HG03135 (cell line): Measurements from ENCODE around the gene NOC2L.

Experiments
- ATAC-seq: cut with Tn5 transposase; IDR thresholded peaks from one replicate; pipeline ENCODE4 v1.9.1; 2021; ENCODE audit warnings: mild to moderate bottlenecking, moderate library complexity; ENCODE audit not compliant: unreplicated experiment

Gene NOC2L

DNA sequence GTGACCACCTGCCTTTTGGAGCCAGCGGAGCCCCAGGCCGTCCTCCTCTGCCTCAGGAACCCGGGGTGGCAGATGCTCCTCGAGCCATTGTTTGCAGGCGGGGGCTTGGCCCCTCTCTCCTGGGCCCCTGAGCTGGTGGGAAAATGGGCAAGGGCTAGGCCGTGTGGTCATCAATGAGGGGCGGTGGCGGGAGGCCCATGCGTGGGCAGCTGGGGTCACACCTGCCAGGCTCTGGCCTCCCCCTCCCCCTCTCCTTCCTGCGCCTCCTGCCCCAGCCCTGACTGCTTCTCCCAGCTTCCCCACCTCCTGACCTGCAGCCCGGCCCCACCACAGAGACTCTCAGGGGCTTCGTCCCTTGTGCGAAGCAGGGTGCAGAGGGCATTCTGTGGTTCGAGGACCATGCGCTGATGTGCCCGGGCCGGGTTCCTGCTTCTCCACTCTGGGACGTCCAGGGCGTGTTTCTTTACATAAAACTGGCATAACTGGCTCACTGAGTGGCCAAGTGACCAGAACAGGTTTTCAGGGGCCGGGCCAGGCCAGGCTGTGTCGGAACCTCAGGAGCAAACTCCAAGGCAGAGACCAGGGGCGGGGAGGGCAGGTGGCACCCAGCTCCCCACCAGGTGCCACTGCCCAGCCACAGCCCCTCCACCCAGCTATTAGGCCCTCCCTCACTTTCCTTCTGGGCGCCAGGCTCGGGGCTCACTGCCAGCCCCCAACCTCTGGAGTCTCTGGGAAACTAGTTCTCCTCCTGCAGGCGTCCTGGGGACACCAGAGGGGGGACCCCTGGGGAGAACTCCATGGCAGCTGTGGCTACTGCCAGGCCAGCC, 26.1 kb downstream of the NOC2L start:
- ATAC-seq = no peak

DNA sequence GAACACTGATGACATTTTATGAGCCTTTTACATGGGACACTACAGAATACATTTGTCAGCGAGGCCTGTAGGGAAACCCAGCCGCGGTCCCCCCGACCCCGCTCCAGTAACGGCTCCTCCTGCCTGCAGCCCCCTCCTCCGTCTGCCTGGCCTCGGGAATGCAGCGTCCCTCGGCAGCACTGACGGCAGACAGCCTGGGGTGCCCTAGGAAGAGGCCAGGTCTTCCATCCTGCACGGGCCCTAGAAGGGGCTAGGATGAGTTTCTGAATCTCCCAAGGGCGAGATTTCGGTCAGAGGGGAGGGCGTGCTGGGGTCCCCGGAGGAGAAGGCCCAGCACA, 26.9 kb downstream of the NOC2L start:
- no peak for ATAC-seq

DNA sequence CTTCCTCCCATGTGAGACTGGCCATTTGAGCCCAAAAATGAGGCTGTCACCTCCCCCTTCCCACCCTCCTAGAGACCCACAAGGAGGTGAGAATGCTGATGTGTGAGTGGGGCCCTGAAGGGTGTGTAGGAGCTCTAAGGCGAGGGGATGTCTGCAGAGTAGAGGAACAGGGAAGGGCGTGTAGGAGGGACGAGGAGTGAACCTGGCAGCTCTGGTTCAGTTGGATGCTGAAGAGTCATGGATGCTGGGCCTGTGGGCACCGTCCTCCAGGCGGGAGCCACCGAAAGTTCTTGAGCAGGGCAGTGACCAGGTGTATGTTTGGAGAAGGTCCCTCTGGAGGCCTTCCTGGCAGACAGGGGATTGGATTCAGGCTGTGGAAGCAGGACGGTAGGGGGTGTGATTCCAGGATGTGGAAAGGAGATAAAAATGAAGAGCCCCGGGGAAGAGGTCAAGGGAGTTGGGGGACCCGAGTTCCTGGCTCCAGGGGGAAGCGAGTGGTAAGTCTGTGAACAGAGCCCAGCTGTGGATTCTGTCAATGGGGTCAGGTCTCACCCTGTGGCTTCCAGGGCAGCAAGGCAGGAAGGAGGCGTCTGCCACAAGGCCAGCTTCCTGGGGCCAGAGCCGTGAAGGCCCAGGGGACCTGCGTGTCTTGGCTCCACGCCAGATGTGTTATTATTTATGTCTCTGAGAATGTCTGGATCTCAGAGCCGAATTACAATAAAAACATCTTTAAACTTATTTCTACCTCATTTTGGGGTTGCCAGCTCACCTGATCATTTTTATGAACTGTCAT, 27.5 kb downstream of the NOC2L start:
- ATAC-seq = no peak

GRCh38 chr1:930633-931138, 28.4 kb downstream of the NOC2L start:
- ATAC-seq = no peak

DNA sequence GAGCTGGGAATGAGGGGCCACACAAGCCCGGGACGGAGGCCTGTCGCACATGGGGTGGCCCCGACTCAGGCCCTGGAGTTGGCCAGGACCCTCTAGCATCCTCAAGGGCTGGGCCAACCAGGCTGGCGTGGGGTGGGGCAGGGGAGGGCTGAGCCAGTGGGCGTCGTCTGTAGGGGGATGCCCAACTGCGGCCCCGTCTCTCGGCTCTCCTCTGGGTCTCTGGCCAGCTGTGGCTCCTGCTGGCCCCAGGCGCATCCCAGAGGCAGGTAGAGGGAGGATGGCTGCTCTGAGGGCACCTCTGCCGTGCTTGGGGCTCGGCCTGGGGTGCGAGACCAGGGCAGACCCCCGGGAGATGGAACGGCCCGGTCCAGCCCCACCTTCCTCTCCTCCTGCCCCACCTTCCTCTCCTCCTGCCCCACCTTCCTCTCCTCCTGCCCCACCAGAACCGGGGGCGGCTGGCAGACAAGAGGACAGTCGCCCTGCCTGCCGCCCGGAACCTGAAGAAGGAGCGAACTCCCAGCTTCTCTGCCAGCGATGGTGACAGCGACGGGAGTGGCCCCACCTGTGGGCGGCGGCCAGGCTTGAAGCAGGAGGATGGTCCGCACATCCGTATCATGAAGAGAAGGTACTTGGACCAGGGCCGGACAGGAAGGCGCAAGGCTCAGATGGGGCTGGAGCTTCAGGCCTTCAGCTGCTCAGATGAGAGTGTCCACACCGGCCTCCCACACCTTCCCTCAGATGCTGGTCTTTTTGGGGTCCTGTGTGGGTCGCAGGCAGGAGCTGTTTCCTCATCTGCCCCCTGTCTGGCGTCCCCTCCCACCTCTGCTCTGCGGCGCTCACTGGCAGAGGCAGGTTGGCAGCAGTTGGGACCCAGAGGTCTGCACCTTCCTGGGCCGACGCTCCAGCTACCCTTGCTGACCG, 29.1 kb downstream of the NOC2L start:
- ATAC-seq = no peak

DNA sequence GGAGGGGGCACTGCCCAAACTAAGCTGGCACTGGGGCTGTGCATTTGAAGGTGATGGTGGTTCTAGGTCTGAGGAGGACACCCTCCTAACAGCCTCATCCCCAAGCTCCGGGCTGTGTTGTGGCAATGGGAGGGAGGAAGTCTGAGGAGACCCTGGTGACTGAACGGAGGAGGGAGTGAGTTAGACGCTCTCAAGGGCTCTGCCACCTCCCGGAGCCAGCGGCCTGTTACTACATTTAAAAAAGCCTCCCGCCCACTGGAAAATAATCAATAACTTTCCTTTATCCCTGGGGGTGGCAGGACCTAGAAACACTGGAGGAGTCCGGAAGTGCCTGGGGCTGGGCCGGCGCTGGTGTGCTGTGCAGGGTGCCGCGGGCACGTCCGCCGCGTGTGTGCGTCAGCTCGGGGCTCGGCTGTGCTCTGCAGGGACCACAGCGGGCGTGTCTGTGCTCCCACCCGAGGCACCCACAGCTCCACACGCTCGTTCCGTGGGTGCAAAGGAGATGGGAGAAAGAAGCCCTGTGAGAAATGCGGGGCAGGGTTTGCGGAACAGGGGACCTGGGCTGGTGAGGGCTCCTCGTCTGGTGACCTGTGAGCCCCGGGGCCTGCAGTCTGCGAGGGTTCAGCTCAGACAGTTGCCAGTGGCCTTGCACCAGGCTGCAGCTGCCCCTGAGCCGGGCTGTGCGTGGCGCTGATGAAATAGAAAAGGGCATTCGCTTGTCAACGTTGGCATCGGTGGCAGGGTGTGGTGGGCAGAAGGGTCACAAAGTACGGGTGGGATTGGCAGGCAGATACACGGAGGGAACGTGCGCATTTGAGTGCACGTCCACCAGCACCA, 30.0 kb downstream of the NOC2L start:
- ATAC-seq = no peak

DNA sequence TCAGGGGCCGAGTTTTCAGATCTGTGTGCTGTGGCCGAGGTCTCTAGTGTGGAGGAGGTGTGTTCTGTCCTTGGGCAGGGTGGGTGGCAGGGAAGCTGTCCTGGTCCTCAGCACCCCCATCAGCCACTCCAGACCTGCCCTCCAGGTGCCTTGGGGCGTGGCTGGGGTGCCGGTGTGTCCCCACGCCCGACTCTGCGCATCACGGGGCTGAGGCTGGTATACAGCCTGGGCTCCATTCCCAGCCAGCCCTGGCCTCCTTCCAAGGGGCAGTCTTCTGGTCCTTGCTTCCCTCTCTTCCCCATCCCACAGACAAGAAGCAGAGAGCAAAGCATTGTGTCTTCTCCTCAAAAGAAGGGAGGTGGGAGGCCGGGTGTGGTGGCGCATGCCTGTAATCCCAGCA, 31.3 kb downstream of the NOC2L start:
- ATAC-seq = no peak

DNA sequence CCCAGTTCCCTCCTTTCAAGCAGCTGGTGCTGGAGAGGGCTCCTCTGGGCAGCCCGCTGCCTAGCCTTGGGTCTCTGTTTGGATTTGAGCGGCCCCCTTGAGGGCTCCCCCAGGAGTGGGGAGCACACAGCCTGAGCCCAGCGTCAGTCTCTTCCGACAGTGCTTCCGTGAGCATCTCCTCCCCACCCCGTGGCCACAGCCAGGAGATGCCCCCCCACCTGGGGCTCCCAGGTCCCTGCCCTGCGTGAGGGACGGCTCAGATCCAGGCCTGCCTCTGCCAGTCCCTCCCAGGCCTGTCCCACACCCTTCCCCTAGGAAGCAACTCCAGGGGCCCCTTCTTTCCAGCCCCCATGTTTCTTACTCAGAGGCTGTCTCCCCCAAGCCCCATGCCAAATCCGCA, 31.8 kb downstream of the NOC2L start:
- no peak for ATAC-seq

GRCh38 chr1:925561-926421, 33.3 kb downstream of the NOC2L start:
- ATAC-seq = no peak

DNA sequence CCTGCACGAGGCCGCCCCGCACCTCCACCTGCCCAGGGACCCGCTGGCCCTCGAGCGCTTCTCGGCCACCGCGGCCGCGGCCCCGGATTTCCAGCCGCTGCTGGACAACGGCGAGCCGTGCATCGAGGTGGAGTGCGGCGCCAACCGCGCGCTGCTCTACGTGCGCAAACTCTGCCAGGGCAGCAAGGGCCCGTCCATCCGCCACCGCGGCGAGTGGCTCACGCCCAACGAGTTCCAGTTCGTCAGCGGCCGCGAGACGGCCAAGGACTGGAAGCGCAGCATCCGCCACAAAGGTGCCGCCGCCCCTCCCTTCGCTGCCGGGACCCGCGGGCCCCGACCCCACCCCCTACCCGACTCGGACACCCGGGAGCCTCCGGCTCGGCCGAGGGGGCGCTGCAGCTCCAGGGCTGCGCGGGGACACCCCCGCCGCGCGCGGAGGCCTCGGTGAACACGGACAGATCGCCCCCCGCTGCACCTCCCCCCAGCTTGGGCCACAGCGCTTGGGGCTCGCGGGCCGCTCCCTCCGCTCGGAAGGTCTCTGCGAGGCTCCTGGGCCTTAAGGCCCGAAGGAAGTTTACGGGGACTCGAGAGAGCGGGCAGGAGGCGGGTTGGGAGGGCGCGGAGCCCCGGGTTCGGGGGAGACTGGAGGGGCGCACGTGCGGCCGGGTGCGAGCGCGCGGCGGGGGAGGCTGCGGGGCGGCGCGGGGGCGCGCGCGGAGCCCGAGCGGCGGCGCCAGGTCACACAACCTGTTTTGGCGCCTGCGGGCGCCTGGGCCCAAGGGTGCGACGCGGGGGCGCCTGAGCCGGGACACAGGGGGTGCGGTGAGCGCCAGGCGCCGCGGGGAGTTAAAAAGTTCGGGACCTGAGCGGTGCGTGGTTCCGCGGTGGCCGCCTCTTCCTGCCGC, 34.1 kb downstream of the NOC2L start:
- ATAC-seq = no peak

GRCh38 chr1:923991-924655, 34.9 kb downstream of the NOC2L start:
- no peak for ATAC-seq

DNA sequence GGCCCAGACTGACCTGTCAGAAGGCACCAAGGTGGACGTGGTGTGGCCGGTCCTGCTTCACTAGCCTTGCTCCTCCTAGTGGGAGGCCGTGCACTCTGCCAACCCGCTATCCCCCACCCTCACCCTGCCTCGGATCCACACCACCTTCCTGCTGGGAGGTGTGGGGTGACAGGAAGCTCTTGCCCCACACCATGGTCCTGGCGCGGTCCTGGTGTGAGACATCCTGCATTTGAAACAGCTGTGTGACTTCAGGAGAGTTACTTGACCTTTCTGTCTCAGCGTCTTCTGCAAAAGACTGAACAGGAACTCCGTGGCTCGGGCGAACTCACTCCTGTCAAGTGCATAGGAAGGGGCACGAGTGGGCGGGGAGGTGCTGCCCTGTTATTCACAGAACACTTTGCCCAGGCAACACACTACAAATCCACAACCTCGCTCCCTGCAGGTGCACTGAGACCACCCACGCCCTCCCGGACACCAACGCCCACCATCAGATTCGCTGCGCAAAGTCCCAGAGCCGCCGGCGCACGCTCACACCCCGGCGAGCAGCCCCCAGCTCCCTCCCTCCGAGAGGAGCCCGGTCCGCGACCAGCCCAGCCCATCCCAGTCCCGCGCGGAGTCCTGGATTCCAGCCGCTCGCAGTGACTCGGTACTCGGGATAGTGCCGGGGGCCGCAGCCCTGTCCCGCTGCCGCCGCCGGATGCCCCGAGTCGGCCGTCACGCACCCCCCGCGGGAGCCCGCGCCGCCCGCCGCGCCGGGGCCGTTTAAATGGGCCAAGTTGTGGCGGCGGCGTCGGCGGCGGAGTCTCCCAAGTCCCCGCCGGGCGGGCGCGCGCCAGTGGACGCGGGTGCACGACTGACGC, 35.7 kb downstream of the NOC2L start, which contains the start of gene SAMD11:
Gene SAMD11, plus strand, starts transcription at position 793 of the 860 bp plus-strand sequence. CDS start 509 bp downstream, outside the sequence.
- ATAC-seq = no peak

GRCh38 chr1:921011-921837, 37.8 kb downstream of the NOC2L start:
- no peak for ATAC-seq

DNA sequence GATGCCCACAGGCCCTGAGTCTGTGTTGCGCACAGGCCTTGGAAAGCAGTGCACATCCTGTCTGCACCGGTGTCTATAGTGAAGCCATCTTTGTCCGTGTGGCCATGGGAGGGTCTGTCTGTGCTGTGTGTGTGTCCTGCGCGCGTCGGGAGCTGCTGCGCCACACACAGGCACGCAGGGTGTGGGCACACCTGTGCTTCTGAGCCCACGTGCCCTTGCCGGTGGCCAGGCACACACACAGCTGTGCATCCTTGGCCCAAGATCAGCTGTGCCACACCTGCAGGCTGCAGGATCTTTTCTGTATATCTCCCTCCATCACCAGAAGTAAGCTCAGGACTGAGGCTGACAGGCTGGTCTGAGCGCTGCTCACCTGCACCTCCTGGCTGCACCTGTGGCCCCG, 38.5 kb downstream of the NOC2L start:
- ATAC-seq = no peak

DNA sequence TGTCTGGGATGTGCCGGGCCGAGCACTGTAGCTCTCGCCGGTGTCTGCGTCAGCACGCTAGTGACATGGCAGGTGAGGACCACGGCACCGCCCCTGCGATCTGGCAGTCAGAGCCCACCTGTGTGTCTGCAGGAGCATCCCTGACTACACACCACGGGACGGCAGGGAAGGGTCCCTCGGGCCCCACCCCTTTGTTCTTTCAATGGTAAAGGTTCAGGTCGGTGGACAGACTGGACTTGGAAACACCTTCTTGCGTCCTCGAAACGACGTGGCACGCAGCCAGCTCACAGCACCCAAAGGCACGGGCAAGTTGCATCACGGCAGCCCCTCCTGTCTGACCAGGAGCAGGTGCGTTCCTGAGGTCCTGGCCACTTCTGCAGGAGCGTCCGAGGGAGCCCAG, 39.0 kb downstream of the NOC2L start:
- no peak for ATAC-seq
